Activated T-cell treated with anti-CD3 and anti-CD28 coated beads, Interleukin-2, amount 50 U/mL, for 48 hours (primary cell): ENCODE results near the gene IL17RA.
"Not testable (repeated sequence)": the region's sequence is repeated elsewhere in the genome, so short reads cannot be mapped to it uniquely, and the experiment has no call there.

Source experiments
- DNase-seq, 2 experiments: peaks; one replicate each; pipeline ENCODE4 v3.0.0-alpha.2; 2020

Gene IL17RA

GRCh38 chr22:17120711-17121232, 36.0 kb downstream of the IL17RA start:
- DNase-seq: peak in 1 of 2 experiments; percentile 49

- DNase-seq: peak in 1 of 2 experiments; percentile 47
Observed at GRCh38 chr22:17121233-17122195, 36.7 kb downstream of the IL17RA start, which contains the start of gene TMEM121B. Gene TMEM121B, minus strand, starts transcription at chr22:17121360. Its CDS starts 233 bp downstream, at chr22:17121127.

- DNase-seq: no peak
Observed at GRCh38 chr22:17130199-17130598, 45.4 kb downstream of the IL17RA start.

GRCh38 chr22:17131686-17132085, 46.9 kb downstream of the IL17RA start:
- no peak for DNase-seq

GRCh38 chr22:17132112-17132511, 47.3 kb downstream of the IL17RA start:
- DNase-seq: no peak

GRCh38 chr22:17133137-17133536, 48.3 kb downstream of the IL17RA start:
- DNase-seq: no peak

- DNase-seq: no peak
Observed at GRCh38 chr22:17135153-17135760, 50.5 kb downstream of the IL17RA start.

GRCh38 chr22:17137170-17137569, 52.4 kb downstream of the IL17RA start:
- DNase-seq: no peak

- no peak for DNase-seq
Observed at GRCh38 chr22:17137861-17138425, 53.1 kb downstream of the IL17RA start.

- DNase-seq: no peak
Observed at GRCh38 chr22:17138513-17138912, 53.7 kb downstream of the IL17RA start.

GRCh38 chr22:17140022-17140421, 55.2 kb downstream of the IL17RA start:
- no peak for DNase-seq

GRCh38 chr22:17140826-17141766, 56.3 kb downstream of the IL17RA start:
- DNase-seq: no peak

GRCh38 chr22:17143101-17143500, 58.3 kb downstream of the IL17RA start:
- no peak for DNase-seq

- DNase-seq: no peak
Observed at GRCh38 chr22:17143826-17144225, 59.0 kb downstream of the IL17RA start.

- no peak for DNase-seq
Observed at GRCh38 chr22:17145021-17145680, 60.4 kb downstream of the IL17RA start.

GRCh38 chr22:17147458-17147857, 62.7 kb downstream of the IL17RA start:
- not testable (repeated sequence) for DNase-seq

GRCh38 chr22:17149076-17149815, 64.4 kb downstream of the IL17RA start:
- no peak for DNase-seq

- DNase-seq: no peak
Observed at GRCh38 chr22:17152340-17152739, 67.5 kb downstream of the IL17RA start.

- DNase-seq: no peak
Observed at GRCh38 chr22:17152971-17153370, 68.2 kb downstream of the IL17RA start.

- DNase-seq: no peak
Observed at GRCh38 chr22:17155941-17156340, 71.1 kb downstream of the IL17RA start.

- no peak for DNase-seq
Observed at GRCh38 chr22:17157714-17158113, 72.9 kb downstream of the IL17RA start.
